GM12892 (cell line): ENCODE measurements around the gene PSME4.

Experiments
- POLR2A ChIP-seq: IDR thresholded peaks from 2 replicates; pipeline ENCODE4 v1.6.1; 2011; ENCODE audit warnings: low read depth, low read length, control low read depth
- POLR2AphosphoS5 ChIP-seq: IDR thresholded peaks from 2 replicates; pipeline ENCODE4 v1.6.1; 2011; ENCODE audit warnings: low read depth, low read length, control low read depth
- TAF1 ChIP-seq: IDR thresholded peaks from 2 replicates; pipeline ENCODE4 v1.6.1; 2011; ENCODE audit warnings: low read depth, mild to moderate bottlenecking, control low read depth, low read length, borderline replicate concordance

DNA sequence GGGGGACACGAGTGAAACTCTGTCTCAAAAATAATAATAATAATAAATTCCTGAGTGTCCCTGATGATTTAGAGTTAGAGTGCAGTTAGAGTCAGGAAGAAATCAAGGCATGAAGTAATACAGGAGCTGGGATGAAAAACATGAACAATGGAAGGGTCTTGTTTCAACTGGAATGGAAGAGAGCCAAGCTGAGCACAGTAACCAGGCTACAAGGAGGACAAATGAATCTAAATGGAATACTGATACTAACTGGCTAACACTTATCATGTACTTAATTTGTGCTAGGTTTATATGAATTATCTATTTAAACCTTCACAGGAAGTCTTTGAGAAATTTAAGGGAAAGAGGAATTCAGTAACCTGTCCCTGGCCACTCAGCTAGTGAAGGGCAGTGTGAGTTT, 38.8 kb upstream of the PSME4 start:
- TF ChIP-seq POLR2AphosphoS5 (no peak), TAF1 (no peak), POLR2A (no peak)
